GM23338 (cell line): ENCODE results near the gene HIVEP1. TPM values are rescaled to one million over a fixed set of nuclear protein-coding genes. Genes with fewer than 3 reads are reported as not detected.

Source experiments
- ETS1 ChIP-seq: IDR thresholded peaks from 2 replicates; pipeline ENCODE4 v1.6.1; 2016; ENCODE audit warnings: antibody characterized with exemption
- EZH2 ChIP-seq: fragments of 200-600 bp; sonication (generic); IDR thresholded peaks from one replicate; pipeline ENCODE4 v1.8.0; 2017; ENCODE audit warnings: antibody characterized with exemption, mild to moderate bottlenecking, low read depth; ENCODE audit not compliant: unreplicated experiment
- EZH2phosphoT487 ChIP-seq: fragments of 200-600 bp; sonication (generic); IDR thresholded peaks from one replicate; pipeline ENCODE4 v1.8.1; 2018; ENCODE audit warnings: antibody characterized with exemption; ENCODE audit not compliant: unreplicated experiment
- NANOG ChIP-seq: IDR thresholded peaks from 2 replicates; pipeline ENCODE4 v1.6.1; 2016; ENCODE audit warnings: antibody characterized with exemption, borderline replicate concordance
- STAT1 ChIP-seq: IDR thresholded peaks from one replicate; pipeline ENCODE4 v1.6.1; 2016; ENCODE audit warnings: antibody characterized with exemption; ENCODE audit not compliant: unreplicated experiment
- ZNF331 ChIP-seq: fragments of 250-450 bp; sonication (Bioruptor Pico); IDR thresholded peaks from 2 replicates; pipeline ENCODE4 v1.5.0; 2020; ENCODE audit warnings: low read depth, mild to moderate bottlenecking, moderate library complexity
- polyA plus RNA-seq: library from polyadenylated mRNA; unstranded; fragments of >200 nt; fragmentation: Nextera tagmentation; extraction: Ambion mirVana; gene quantifications from 2 replicates; pipeline ENCODE4 v1.2.1, GENCODE V29; 2016
- total RNA-seq: library from RNA; depleted of rRNA; stranded (reverse); fragments of >200 nt; shearing (Covaris generic); gene quantifications from 2 replicates; pipeline ENCODE4 v1.2.3, GENCODE V29; 2014
- TF ChIP-seq, protein P1 (sequence below): fragments of 250-450 bp; sonication (Bioruptor Pico); IDR thresholded peaks from 2 replicates; pipeline ENCODE4 v1.5.0; 2020; ENCODE audit warnings: mild to moderate bottlenecking, moderate library complexity
- TF ChIP-seq, protein P2 (sequence below), 2 experiments: fragments of 200-600 bp in 1 of 2; sonication (generic) in 1 of 2; conservative IDR thresholded peaks; 2 replicates each; pipeline versions ENCODE4 v1.5.1 to v1.6.1; 2016 to 2017; ENCODE audit warnings: antibody characterized with exemption in 2 of 2, low read depth in 2 of 2, mild to moderate bottlenecking in 2 of 2, moderate library complexity in 1 of 2

HIVEP1 gene
- total and polyA plus RNA-seq, 2 experiments from 2014 or later: 10.1 to 21.7 TPM

DNA sequence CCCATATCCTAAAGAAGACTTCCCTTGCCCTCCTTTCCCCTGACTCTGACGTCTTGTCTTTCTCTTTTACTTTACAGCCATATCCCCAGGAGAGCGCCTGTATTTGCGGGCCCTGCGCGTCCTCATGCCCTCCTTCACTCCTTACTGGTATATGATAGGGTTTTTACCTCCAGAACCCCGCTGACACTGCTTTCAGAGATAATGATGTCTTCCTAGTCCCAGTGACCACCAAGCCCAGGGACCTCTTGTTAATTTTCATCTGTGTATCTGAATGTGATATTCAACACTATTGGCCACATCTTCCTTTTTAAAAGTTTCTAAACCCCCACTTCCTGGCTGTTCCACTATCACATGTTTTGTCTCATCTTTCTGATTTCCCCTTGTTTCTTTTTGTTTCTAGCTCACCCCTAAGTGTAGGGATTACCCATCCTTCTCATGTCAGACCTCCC lies 102.0 kb downstream of the HIVEP1 start (continued):
- TF ChIP-seq, protein P1, sequence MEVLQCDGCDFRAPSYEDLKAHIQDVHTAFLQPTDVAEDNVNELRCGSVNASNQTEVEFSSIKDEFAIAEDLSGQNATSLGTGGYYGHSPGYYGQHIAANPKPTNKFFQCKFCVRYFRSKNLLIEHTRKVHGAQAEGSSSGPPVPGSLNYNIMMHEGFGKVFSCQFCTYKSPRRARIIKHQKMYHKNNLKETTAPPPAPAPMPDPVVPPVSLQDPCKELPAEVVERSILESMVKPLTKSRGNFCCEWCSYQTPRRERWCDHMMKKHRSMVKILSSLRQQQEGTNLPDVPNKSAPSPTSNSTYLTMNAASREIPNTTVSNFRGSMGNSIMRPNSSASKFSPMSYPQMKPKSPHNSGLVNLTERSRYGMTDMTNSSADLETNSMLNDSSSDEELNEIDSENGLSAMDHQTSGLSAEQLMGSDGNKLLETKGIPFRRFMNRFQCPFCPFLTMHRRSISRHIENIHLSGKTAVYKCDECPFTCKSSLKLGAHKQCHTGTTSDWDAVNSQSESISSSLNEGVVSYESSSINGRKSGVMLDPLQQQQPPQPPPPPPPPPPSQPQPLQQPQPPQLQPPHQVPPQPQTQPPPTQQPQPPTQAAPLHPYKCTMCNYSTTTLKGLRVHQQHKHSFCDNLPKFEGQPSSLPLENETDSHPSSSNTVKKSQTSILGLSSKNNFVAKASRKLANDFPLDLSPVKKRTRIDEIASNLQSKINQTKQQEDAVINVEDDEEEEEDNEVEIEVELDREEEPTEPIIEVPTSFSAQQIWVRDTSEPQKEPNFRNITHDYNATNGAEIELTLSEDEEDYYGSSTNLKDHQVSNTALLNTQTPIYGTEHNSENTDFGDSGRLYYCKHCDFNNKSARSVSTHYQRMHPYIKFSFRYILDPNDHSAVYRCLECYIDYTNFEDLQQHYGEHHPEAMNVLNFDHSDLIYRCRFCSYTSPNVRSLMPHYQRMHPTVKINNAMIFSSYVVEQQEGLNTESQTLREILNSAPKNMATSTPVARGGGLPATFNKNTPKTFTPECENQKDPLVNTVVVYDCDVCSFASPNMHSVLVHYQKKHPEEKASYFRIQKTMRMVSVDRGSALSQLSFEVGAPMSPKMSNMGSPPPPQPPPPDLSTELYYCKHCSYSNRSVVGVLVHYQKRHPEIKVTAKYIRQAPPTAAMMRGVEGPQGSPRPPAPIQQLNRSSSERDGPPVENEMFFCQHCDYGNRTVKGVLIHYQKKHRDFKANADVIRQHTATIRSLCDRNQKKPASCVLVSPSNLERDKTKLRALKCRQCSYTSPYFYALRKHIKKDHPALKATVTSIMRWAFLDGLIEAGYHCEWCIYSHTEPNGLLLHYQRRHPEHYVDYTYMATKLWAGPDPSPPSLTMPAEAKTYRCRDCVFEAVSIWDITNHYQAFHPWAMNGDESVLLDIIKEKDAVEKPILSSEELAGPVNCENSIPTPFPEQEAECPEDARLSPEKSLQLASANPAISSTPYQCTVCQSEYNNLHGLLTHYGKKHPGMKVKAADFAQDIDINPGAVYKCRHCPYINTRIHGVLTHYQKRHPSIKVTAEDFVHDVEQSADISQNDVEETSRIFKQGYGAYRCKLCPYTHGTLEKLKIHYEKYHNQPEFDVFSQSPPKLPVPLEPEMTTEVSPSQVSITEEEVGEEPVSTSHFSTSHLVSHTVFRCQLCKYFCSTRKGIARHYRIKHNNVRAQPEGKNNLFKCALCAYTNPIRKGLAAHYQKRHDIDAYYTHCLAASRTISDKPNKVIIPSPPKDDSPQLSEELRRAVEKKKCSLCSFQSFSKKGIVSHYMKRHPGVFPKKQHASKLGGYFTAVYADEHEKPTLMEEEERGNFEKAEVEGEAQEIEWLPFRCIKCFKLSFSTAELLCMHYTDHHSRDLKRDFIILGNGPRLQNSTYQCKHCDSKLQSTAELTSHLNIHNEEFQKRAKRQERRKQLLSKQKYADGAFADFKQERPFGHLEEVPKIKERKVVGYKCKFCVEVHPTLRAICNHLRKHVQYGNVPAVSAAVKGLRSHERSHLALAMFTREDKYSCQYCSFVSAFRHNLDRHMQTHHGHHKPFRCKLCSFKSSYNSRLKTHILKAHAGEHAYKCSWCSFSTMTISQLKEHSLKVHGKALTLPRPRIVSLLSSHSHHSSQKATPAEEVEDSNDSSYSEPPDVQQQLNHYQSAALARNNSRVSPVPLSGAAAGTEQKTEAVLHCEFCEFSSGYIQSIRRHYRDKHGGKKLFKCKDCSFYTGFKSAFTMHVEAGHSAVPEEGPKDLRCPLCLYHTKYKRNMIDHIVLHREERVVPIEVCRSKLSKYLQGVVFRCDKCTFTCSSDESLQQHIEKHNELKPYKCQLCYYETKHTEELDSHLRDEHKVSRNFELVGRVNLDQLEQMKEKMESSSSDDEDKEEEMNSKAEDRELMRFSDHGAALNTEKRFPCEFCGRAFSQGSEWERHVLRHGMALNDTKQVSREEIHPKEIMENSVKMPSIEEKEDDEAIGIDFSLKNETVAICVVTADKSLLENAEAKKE (CRISPR knock-in tag): no peak
- TF ChIP-seq ZNF331 (CRISPR knock-in tag): no peak
- TF ChIP-seq EZH2: no peak
- TF ChIP-seq NANOG: no peak
- TF ChIP-seq, protein P2, sequence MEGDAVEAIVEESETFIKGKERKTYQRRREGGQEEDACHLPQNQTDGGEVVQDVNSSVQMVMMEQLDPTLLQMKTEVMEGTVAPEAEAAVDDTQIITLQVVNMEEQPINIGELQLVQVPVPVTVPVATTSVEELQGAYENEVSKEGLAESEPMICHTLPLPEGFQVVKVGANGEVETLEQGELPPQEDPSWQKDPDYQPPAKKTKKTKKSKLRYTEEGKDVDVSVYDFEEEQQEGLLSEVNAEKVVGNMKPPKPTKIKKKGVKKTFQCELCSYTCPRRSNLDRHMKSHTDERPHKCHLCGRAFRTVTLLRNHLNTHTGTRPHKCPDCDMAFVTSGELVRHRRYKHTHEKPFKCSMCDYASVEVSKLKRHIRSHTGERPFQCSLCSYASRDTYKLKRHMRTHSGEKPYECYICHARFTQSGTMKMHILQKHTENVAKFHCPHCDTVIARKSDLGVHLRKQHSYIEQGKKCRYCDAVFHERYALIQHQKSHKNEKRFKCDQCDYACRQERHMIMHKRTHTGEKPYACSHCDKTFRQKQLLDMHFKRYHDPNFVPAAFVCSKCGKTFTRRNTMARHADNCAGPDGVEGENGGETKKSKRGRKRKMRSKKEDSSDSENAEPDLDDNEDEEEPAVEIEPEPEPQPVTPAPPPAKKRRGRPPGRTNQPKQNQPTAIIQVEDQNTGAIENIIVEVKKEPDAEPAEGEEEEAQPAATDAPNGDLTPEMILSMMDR (conservative IDR thresholded peaks at IDR 0.05; ENCODE audit: low read depth in 2 of 2): no peak
- TF ChIP-seq STAT1: no peak
- no peak for TF ChIP-seq EZH2phosphoT487
- TF ChIP-seq ETS1: no peak
